CD4-positive, alpha-beta T cell treated with Interleukin-2 at 100 ng/mL for 4 hours (primary cell): ENCODE measurements around the gene NACC2.
A peak's percentile ranks its signal among the peaks of the same experiment; 100 is the strongest.
"Not testable (repeated sequence)": the region's sequence is repeated elsewhere in the genome, so short reads cannot be mapped to it uniquely, and the experiment has no call there.

Experiments
- DNase-seq: peaks from one replicate; pipeline ENCODE4 v3.0.0-alpha.2; 2020; ENCODE audit warnings: low spot score

Gene NACC2

DNA sequence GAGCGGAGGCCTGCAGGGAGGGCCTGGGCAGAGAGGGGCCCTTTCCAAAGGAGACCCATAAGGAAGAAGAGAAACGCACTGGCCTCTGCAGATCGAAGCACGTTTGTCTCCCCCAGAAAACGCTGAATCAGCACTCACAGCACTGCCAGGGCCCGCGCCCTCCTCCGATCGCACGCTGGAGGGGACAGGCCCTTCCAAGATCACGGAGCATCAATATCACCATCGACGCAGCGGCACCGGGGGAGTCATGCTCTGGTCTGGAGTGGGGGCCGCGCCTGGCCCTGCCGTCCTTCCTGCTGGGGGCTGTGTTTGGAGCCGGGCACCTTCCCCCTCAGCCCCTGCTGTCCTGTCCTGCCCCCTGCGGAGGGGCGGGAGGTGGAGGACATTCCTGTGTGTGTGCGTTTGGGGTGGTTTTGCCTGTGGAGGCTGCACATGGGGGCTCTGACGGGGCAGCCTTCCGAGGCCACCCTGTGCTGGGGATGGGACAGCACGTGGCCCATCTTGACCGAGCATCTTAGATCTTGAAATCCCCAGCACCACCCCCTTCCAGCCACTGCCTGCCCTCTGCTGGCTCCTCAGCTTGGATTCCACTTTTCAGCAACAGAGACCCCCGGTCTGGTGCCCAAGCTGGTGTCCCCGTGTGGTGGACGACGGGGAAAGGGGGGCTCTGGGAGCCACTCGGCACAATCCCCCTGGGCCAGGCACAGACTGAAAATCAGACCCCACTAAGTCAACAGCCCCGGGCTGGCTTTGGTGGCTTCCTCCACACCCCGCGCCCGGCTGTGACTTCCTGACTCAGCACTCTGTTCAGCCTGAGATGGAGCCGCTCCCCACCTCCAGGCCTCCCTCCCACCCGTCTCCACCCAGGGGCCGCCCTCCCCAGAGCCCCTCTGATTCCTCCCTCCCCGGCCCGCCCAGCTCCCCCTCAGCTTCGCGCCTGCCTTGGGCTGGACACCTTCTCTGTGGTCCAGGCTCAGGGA is 15.3 kb upstream of the NACC2 start:
- DNase-seq: no peak

DNA sequence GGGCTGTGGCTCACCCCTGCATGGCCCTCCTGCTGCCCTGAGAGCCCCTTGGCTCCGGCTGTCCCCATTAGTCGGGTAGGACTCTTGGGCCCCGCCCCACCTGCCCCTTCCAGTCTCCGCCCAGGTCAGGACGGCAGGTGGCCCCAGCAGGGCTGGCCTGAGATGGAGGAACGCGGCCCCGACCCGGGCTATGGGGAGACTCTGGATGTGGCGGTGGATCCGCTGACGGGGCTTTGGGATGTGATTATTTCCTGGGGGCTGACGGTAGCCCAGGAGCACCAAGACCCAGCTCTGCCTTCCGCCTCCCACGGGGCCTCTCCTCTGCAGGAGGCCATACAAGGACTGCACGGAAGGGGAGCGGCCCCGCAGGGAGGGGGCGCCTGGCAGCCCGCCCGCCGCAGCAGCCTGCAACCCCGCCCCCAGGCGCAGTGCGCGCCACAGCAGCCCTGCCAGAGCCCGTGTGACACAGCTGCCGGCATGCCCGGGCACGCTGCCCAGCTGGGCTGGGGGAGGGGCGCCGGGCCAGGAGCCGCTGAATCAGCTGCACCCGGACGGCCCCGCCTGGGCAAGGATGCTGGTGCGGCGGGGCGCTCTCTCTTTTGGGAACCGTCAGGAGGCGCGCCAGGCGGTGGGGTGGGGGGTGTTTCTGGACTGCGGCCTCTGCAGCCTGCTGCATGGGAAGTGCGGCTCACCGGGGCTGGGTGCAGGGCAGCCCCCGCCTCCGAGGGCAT is 14.4 kb upstream of the NACC2 start:
- DNase-seq: peak; percentile 95

DNA sequence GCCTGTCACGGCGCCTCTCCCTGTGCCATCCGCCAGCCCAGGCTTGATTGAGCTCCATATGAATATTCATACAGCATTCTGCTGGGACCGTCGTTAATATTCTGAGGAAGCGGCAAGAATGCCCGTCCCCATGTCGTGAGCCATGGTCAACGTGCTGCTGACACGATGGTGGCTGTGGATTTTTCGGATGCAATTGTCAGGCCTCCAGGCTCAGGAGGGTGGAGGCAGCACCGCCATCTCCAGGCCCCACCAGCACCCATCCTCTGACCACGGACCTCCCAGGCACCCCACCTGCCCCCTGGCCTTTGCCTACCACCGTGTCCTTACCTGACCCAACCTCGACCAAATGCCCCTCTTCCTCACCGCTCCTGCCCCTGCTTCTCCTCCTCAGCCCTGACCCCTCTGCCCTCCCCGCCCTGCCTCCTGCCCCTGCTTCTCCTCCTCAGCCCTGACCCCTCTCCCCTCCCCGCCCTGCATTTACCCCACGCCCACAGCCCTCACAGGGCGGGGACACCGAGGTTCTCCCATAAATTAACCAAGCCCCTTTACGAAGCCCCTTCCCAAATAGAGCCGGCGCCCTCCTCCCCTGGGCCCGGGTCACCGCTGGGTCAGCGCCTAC is 13.7 kb upstream of the NACC2 start:
- no peak for DNase-seq

DNA sequence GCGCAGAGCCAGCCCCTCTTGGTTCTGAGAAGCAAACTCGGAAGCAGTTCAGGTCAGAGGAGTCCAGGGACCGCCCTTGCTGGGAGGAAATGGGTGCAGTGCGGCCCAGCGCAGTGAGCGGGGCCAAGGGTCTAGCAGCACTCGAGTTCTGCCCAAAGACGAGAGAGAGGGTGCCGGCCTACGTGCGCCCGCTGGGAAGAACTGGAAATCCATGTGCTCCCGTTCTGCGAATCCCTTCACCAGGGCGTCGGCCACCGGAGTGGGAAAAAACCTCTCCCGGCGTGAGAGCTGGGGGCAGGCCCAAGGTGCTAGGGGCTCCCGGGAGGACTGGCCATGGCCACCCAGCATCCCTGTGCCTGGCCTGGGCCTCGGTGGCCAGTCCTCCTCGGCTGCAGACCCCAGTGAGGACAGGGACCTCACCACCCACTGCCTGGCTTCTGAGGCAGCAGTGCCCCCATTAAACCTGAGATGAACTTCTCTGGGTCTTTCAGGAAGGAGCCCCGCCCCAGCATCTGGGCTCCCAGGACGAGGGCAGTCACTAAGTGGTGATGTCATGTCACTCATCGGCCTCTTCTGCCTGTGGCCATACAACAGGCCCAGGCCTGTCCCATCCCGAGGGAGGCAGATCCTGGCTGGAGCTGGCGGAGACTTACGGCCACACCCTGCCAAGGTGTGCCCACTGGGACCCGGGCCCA is 13.0 kb upstream of the NACC2 start:
- DNase-seq: no peak

DNA sequence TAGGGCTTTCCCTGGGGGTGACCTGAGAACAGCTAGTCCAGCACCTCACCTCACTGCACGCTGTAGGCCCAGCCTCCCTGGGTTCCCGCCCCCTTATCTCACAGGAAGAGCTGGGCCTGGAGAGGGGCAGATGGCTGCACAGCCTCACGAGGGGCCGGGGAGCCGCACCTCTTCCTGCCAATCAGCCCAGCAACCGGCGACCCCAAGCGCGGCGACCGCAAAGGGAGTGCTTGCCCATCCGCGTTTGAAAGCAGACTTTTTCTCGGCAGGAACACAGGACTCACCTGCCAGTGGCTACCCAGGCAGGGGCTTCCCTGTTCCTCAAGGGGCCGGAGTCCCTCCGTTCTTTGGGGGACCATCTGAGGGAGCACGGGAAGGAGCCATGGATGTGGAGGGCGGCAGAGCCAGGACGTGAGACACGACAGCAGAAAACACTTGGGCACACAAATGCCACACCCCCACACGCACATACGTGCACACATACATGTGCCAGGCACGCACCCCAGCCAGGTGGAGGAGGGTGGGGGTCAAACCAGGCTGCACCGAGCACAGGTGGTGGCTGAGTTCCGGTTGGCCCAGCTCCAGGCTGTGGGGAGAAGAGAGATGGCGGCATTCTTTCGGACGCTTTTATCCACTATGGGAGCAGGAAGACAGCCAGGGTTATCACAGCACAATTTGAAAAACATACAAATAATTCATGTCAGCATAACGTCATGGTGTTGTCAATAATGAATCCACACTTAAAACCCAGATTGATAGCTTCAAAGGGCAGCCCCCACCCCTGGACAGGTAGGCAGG is 12.3 kb upstream of the NACC2 start:
- peak; percentile 50 for DNase-seq

DNA sequence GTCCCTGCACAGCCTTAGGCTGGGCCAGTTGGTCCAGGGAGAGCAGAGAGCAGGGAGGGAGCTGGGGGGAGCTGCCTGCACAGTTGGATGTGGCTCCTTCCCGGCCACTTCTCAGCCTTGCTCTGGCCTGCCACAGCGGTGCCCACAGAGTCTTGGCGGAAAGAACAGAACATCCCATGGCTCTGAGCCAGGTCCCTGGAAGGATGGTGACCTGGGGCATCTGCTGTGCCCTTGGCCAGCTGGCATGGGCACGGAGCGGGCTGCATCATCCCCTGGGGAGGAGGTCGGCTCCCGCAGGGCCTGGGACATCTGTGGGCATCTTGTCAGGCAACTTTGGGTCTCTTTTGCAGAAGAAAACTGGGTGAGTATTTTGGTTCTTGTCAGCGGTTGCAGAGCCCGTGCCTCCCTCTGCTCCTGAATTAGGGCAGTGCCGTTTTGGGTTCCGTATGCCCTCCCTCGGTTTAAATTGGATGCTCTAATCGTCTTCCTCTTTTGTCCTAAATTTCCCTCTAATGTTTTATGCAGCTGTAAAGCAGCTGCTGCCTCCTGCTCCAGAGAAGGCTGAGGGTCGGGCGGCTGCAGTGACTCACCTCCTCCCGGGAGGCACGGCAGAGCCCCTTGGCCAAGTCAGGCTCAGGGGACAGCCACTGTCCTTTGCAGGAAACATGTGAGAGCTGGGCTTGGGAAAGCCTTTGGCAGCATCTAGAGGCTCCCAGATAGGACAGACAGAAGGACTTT is 10.5 kb upstream of the NACC2 start:
- DNase-seq: no peak

DNA sequence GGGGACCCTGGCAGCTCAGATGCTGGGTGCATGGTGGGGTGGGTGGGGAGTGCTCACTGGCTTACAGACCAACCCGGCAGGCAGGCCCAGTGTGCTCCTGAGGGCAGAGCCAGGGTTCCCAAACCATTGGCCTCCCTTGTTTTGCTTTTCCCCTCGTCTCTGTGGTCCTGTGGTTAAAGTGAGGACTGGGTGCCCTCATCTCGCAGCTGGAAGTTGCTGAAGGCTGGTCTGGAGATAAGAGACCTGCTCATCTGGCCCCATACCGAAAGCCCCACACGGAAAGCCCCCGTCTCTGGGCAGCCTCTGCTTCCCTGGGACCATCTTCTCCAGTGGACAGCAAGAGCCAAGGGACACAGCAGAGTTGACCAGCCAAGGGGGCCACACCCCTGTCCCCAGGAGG is 9.8 kb upstream of the NACC2 start:
- DNase-seq: no peak

DNA sequence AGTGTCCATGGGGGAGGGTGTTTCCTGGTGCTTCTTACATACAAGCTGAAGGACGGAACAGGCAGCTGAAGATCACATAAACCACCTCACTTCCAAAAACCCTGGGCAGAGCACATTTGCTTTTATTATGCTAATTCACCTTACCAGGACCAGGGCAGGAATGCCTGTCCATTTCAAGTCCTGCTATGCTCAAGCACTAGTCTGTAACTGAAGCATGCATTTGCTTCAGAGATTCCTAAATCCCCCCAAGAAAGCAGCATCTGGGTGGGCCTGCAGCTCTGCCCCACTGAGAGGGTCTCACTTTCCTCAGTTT is 9.4 kb upstream of the NACC2 start:
- no peak for DNase-seq

DNA sequence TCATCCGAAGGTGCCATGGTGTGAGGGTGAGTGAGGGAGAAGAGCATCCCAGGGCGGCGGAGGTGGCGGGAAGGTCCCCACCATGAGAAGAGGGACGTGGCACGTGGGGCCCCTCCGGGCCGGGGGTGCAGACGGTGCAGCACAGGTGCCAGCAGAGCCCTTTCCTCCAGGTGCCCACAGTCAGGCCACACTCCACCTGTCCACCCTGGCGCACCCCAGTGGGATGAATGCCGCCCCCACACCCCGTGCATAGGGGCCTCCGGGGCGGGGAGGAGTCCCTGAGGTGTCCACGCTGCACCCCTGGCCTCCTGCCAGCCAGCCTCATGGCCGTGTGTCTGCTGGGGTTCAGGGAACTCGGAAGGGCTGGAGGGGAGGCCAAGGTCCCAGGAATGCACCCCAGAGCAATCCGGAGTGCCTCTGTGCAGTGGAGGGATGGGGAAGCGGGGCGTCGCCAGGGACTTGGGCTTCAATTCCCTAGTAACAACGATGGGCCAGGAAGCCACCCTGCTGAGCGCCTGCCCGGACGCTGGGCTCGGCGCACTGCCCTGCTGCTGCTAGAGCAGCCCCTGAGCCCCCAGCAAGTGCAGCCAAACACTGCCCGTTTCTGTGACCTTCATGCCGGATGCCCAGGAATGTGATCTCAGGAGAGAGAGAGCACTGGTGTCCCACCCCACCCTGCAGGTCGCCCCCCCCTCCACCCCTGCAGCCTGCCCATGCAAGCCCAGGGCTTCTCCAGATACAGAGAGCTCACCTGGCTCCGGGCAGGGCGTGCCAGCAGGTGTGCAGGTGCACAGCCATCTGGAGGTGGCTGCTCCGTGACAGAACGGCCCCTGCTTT is 8.8 kb upstream of the NACC2 start:
- DNase-seq: no peak

DNA sequence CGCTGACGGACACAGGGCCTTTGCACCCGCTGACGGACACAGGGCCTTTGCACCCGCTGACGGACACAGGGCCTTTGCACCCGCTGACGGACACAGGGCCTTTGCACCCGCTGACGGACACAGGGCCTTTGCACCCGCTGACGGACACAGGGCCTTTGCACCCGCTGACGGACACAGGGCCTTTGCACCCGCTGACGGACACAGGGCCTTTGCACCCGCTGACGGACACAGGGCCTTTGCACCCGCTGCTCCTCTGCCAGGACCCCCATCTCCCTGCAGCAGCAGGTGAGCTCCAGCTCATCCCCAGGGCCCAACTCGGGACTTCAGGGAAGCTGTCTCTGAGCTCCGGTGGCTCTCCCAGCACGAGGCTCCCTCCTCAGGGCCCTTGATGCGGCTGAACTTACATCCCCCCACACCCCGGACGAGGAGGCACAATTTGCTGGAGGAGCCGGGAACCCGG is 6.6 kb upstream of the NACC2 start:
- not testable (repeated sequence) for DNase-seq

DNA sequence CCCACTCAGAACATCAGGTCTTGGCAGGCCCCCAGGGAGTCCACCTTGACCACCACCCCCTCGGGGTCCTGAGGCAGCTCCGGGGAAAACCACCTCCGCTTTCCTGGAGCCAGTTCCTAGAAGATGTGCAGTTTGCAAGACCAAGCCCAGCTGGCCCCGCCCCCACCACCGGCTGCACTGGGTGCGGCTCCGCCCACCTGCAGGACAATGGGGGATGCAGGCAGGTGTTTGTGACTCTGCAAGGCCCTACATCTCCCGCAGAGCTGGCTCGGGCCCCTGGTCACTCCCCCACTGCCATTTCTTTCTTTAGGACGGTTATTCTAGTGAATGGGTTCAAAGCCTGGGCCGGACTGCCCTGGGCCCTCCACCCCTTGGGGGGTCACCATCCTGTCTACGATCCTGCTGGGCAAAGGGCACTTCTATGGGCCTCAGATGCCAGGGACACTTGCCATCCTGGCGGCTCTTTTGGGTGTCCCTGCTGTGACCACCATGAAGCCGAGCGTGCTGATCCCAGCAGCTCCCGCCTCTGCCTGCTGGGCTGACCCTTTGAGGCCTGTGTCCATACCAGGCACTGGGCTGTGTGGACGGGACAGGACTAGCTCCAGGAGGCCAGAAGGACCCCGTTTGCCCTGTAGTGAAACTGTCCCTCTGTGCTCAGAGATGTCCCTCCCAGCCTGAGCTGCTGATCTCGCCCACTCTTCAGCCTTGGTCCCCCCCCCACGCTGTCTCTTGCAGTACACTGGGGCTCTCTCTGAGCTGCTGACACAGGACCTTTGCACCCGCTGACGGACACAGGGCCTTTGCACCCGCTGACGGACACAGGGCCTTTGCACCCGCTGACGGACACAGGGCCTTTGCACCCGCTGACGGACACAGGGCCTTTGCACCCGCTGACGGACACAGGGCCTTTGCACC is 5.9 kb upstream of the NACC2 start:
- DNase-seq: no peak

DNA sequence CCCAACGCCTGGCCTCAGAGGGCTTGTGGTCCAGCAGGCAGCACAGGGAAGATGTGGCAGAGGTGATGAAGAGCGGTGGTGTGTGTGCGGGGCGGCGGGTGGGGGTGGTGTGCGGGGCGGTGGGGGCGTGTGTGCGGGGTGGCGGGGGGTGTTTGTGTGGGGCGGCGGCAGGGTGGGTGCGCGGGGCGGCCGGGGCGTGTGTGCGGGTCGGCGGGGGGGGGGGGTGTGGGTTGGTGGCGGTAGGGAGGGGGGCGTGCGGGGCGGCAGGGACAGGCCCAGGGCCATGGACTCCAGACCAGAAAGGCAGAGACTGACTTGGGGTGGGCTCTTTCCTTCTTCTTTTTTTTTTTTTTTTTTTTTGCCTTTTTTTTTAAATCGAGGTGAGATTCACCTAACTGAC is 4.5 kb upstream of the NACC2 start:
- DNase-seq: no peak

DNA sequence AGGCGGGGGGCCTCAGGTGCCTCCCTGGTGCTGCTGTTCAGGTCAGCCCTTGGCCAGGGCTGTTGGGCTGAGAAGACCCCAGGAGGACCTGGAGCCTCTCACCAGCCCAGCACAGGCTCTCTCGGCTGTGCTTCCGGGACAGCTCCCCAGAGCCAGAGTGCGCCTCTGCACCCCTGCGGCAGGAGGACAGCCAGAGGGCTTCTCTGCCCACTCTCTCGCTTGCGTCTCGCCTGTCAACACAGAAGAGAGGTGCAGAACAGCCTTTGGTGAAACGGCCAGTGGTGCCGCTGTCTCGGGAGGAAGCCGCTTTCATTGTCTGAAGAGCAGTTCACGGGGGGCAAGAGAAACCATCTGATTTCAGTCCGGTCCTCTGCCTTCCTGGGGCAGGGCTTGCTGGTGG is 3.8 kb upstream of the NACC2 start:
- DNase-seq: no peak

DNA sequence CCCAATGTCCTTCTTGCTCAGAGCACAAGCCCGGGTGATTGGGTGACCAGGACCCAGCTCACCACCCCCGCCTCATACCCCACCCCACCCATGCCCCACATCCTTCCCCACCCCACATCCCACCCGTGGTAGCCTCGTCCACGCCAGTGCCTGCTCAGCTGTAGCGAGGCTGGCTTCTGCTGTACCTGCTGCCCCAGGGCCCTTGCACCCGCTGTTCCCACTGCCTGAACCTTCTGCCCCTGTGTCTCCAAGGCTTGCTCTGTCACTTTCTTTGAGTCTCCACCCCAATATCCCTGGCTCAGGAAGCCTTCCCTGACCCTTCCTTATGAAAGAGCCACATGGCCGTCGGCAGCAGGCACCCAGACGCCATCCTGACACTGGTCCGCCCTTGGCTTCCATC is 3.1 kb upstream of the NACC2 start:
- DNase-seq: no peak

DNA sequence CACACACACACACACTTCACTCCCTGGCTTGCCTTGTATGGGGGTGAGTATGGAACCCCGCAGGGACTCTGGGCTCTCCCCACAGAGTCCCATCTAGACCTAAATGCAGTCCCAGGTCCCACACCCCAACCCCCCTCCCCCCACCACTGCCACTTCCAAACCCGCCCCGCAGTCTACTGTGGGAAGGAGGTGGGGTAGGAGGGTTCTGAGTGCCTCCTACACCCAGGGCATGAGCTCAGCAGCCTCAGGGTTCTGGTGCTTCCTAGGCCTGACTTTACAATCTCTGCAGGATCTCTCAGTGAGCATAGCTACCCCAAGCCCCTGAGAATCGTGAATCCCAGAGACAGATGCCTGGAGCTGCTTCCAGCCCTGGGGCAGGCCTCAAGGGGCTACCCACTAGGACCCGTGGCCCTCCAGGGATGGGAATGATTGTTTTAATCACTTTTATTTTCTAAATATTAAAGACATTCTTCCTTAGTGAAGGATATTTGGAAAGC is 1.5 kb upstream of the NACC2 start:
- no peak for DNase-seq

DNA sequence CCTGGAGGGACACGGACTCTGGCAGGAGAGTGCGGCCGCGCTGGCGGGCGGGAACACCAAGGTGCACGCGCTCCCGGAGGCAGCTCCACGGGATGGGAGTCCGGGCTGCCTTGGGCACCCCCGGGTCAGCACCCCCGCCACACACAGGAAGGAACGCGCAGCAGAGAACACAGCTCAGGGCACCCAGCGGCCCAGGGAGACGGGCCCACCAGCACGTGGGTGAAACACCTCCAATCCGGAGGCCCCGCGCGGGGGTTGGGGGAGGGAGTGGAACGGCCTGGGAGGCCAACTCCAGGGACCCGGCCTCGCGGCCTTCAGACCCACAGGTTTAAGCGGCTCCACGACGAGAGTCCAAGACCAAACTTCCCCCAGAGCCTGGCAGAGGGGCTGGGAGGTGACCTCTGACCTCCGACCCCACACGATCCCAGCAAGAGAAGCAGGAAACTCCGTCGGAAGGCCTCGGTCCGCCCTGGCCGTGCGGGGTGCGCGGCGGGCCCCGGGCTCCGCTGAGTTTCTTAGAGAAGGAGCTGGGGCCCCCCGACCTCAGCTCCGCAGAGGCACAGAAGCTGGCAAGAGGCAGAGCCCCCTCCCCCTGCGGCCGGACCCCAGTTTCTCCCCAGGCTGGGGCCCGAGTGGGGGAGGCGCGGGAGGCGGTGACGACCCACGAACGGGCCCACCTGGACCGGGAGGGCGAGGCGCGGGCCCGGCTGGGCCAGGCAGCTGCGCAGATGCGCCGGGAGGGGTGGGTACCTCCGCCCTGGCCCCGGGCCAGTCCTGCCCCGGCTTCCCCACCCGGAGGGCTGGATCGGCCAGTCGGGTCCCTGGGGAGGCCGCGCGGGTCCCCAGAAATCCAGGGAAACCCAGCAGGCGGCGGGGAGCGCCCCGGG is 851 bp downstream of the NACC2 start:
- DNase-seq: peak; percentile 43

DNA sequence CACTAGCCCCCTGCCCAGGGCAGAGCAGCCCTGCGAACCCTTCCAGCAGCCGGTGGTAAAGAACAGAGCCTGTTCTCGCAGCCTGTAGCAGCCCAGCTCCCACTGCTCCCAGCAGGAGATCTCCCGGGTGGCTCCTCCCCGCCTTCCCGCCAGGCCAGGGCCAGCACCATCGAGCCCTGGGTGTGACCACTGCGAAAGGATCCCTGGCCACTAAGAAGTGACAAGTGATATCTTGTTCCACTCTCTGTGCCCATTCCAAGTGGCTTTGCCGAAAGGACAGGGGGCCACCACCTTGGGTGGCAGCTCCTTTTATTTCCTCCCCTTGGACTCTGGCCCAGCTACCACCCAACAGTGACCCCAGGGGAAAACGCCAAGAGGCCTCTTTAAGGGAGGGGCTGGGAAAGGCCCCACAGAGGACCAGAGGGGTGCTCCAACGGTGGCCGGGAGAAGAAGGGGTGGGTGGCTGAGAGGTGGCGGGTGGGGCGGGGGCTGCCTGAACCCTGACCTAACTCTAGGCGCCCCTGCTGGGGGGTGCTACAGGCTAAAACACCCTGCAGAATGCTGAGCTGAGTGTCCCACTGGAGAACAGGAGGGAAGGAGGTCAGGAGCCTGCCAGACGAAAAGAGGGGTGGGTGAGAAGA is 1.6 kb downstream of the NACC2 start:
- no peak for DNase-seq
